A549 (cell line): ENCODE results near the gene NANOS2.

Source experiments
- EHMT2 ChIP-seq: fragments of 200-600 bp; sonication (generic); IDR thresholded peaks from 2 replicates; pipeline ENCODE4 v1.6.1; 2016; ENCODE audit warnings: antibody characterized with exemption, low read depth, mild to moderate bottlenecking, moderate library complexity
- MYC ChIP-seq: IDR thresholded peaks from 2 replicates; pipeline ENCODE4 v1.6.1; 2012; ENCODE audit warnings: mild to moderate bottlenecking, inconsistent platforms, low read length, improper control_type of control experiment, borderline replicate concordance
- NPAS2 ChIP-seq: fragments of 250-450 bp; sonication (Bioruptor Pico); IDR thresholded peaks from 2 replicates; pipeline ENCODE4 v1.8.0; 2022; ENCODE audit warnings: mild to moderate bottlenecking, moderate library complexity, borderline replicate concordance
- POLR2A ChIP-seq: IDR thresholded peaks from 2 replicates; pipeline ENCODE4 v1.6.1; 2012; ENCODE audit warnings: mild to moderate bottlenecking, low read length
- RAD21 ChIP-seq, 2 experiments: fragments of >200 bp in 1 of 2; sonication (Bioruptor Twin) in 1 of 2; formaldehyde crosslinking in 1 of 2; IDR thresholded peaks in 1 of 2; conservative IDR thresholded peaks in 1 of 2; 2 replicates in 1 of 2; 3 replicates in 1 of 2; pipeline ENCODE4 v1.6.1; 2012 to 2018; ENCODE audit warnings: inconsistent platforms in 1 of 2
- RFX5 ChIP-seq: fragments of 450-650 bp; IDR thresholded peaks from 2 replicates; pipeline ENCODE4 v1.7.1; 2014; ENCODE audit warnings: antibody characterized with exemption, mild to moderate bottlenecking, moderate library complexity
- TP53 ChIP-seq: fragments of 250-450 bp; sonication (Bioruptor Pico); IDR thresholded peaks from 2 replicates; pipeline ENCODE4 v1.5.0; 2021; ENCODE audit warnings: mild to moderate bottlenecking, moderate library complexity
- TF ChIP-seq, protein P1 (sequence below): fragments of >200 bp; sonication (Bioruptor Twin); formaldehyde crosslinking; IDR thresholded peaks from 3 replicates; pipeline ENCODE4 v1.5.1; 2016

GRCh38 chr19:45913874-45914830, at the start of gene NANOS2:
- TF ChIP-seq POLR2A (no peak), RFX5 (no peak), TP53 (CRISPR knock-in tag) (no peak), MYC (no peak), RAD21 (conservative IDR thresholded peaks at IDR 0.05 in 1 of 2, IDR thresholded peaks at IDR 0.05 in 1 of 2) (peak; percentile 37 to 64; a peak in 4 of 5 replicates), NPAS2 (CRISPR knock-in tag) (no peak), EHMT2 (no peak)
- TF ChIP-seq, protein P1, sequence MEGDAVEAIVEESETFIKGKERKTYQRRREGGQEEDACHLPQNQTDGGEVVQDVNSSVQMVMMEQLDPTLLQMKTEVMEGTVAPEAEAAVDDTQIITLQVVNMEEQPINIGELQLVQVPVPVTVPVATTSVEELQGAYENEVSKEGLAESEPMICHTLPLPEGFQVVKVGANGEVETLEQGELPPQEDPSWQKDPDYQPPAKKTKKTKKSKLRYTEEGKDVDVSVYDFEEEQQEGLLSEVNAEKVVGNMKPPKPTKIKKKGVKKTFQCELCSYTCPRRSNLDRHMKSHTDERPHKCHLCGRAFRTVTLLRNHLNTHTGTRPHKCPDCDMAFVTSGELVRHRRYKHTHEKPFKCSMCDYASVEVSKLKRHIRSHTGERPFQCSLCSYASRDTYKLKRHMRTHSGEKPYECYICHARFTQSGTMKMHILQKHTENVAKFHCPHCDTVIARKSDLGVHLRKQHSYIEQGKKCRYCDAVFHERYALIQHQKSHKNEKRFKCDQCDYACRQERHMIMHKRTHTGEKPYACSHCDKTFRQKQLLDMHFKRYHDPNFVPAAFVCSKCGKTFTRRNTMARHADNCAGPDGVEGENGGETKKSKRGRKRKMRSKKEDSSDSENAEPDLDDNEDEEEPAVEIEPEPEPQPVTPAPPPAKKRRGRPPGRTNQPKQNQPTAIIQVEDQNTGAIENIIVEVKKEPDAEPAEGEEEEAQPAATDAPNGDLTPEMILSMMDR, result peak; percentile 21; the same call in 1 of the 3 replicates
